ENCODE results near the gene LKAAEAR1.

LKAAEAR1 gene

GRCh38 chr20:64070244-64070993, 13.8 kb downstream of the LKAAEAR1 start:
- Histone ChIP-seq H3K4me1 (ENCODE audit: control insufficient read depth, insufficient read depth, low read length) (no peaks in the 10 kb centered on the region), H3K4me3 (ENCODE audit: low read length) (no peak overlapping the region), H3K27me3 (ENCODE audit: control insufficient read depth, insufficient read depth, low read length) (no peaks in the 10 kb centered on the region), H3K27ac (ENCODE audit: low read depth, low read length) (no peak overlapping the region), H3K36me3 (ENCODE audit: control insufficient read depth, insufficient read depth, low read length) (peaks cover 6% of the 10 kb centered on the region), H3K9ac (ENCODE audit: low read length) (no peak overlapping the region)

DNA sequence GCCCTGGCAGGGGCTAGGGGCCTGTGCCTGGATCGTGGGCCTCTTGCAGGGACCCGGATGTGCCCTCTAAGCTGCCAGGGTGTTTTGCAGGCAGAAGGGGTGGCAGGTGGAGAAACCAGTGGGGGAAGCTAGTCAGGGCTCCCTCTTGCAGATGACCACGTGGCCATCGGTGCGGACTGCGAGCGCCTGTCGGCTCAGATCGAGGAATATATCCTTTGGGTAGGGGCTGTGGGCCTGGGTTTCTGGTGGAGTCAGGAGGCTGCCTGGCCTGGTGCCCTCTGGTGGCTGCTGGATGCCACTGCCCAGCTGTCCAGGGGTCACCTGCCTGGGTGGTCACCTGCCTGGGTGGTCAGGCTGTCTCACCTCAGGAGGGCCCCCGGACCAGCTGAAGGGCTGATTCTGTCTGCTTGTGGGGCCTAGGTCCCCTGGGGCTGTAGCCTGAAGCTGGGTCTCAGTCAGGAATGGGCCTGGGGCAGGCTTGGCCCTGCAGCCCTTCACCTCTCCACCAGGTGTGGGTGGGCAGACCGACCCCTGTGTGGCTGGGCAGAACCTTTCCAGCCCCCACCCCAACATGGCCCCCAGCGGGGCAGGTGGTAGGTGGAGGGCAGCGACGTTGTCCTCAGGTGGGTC, 14.5 kb downstream of the LKAAEAR1 start:
- H3K4me1 ChIP-seq (ENCODE audit: control insufficient read depth, insufficient read depth, low read length) = no peaks in the 10 kb centered on the region
- H3K4me3 ChIP-seq (ENCODE audit: low read length) = no peak overlapping the region
- H3K27ac ChIP-seq (ENCODE audit: low read depth, low read length) = no peak overlapping the region
- peaks cover 6% of the 10 kb centered on the region for H3K36me3 ChIP-seq (ENCODE audit: control insufficient read depth, insufficient read depth, low read length)
- no peak overlapping the region for H3K9ac ChIP-seq (ENCODE audit: low read length)
- H3K27me3 ChIP-seq (ENCODE audit: control insufficient read depth, insufficient read depth, low read length) = no peaks in the 10 kb centered on the region

GRCh38 chr20:64069209-64069613, 15.0 kb downstream of the LKAAEAR1 start:
- no peak overlapping the region for H3K4me3 ChIP-seq (ENCODE audit: low read length)

DNA sequence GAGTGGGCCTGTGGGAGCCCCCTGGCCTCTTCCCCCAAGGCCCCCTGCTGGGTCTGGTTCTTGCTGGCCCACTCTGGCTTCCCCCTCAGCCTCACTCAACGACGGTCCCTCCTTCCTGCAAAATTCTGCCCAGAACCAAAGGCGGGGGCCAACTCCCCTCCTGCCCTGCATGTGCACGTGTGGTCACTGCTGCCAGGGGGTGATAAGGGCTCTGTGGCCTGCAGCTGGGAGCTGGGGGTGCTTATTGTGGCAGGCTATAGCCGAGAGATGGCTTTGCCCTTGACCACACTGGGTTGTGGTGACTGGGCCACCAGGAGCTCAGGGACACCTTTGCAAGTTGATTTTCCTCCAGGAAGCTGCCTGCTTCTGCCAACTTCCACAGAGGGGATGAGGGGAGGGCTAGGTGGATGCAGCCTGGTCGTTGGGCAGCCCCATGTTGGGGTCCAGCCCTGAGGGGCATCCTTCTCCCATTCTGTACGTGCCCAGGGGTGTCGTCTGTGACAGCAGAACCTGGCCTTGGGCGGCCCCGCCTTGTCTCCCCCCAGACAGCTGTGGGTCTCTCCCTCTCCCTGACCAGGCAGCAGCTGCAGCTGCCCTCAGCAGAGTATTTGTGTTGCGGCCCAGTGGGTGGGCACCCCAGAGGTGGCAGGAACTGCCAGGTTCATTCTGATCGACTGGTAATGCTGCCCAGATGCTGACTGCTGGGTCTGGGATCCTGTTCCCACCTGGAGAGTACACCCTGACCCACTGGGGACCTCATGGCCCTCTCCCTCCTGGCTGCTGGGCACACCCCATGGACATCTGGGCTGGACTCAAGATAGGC, 15.6 kb downstream of the LKAAEAR1 start:
- H3K9ac ChIP-seq (ENCODE audit: low read length) = no peak overlapping the region
- H3K4me1 ChIP-seq (ENCODE audit: control insufficient read depth, insufficient read depth, low read length) = peaks cover 8% of the 10 kb centered on the region
- H3K4me3 ChIP-seq (ENCODE audit: low read length) = no peak overlapping the region
- H3K27me3 ChIP-seq (ENCODE audit: control insufficient read depth, insufficient read depth, low read length) = no peaks in the 10 kb centered on the region
- H3K27ac ChIP-seq (ENCODE audit: low read depth, low read length) = no peak overlapping the region
- peaks cover 6% of the 10 kb centered on the region for H3K36me3 ChIP-seq (ENCODE audit: control insufficient read depth, insufficient read depth, low read length)

More at GRCh38 chr20:64069209-64069613, 15.0 kb downstream of the LKAAEAR1 start:
- Histone ChIP-seq H3K27me3 (ENCODE audit: control insufficient read depth, insufficient read depth, low read length) (no peaks in the 10 kb centered on the region), H3K36me3 (ENCODE audit: control insufficient read depth, insufficient read depth, low read length) (peaks cover 6% of the 10 kb centered on the region), H3K9ac (ENCODE audit: low read length) (no peak overlapping the region), H3K4me1 (ENCODE audit: control insufficient read depth, insufficient read depth, low read length) (peaks cover 3% of the 10 kb centered on the region), H3K27ac (ENCODE audit: low read depth, low read length) (no peak overlapping the region)

- Histone ChIP-seq H3K4me3 (ENCODE audit: low read length) (no peak overlapping the region), H3K9ac (ENCODE audit: low read length) (no peak overlapping the region), H3K27ac (ENCODE audit: low read depth, low read length) (no peak overlapping the region), H3K36me3 (ENCODE audit: control insufficient read depth, insufficient read depth, low read length) (peaks cover 6% of the 10 kb centered on the region), H3K4me1 (ENCODE audit: control insufficient read depth, insufficient read depth, low read length) (peaks cover 8% of the 10 kb centered on the region), H3K27me3 (ENCODE audit: control insufficient read depth, insufficient read depth, low read length) (no peaks in the 10 kb centered on the region)
Observed at GRCh38 chr20:64067733-64068307, 16.4 kb downstream of the LKAAEAR1 start.

DNA sequence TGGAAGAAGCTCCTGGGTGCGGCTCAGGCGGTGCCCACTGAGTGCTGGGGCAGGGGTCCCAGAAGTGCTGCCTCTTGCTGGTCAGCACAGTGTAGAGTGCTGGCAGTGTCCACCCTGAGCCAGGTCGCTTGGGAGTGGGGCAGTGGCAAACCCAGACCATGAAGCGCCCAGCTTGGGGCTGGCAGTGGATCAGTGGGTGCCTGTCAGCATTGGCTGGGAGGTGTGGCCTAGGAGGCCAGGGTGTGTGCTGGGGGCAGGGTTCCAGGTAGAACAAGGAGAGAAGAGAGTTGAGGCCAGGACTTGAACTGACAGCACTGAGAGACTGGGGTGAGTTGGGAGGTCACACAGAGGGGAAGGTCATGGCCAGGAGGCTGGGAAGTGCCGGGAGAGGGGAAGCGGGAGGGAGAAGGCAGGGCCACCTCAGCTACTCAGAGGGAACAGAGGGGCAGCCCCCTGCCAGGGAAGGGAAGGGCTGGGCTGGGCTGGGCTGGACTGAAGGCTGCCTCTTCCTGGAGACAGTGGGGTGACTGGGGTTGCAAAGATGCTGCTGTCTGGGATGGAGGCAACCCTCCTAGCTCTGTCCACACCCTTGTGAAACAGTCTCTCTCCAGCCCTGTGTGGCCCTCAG, 17.1 kb downstream of the LKAAEAR1 start:
- H3K4me3 ChIP-seq (ENCODE audit: low read length) = no peak overlapping the region
- no peak overlapping the region for H3K27ac ChIP-seq (ENCODE audit: low read depth, low read length)
- peaks cover under 1% of the 10 kb centered on the region for H3K36me3 ChIP-seq (ENCODE audit: control insufficient read depth, insufficient read depth, low read length)
- no peak overlapping the region for H3K9ac ChIP-seq (ENCODE audit: low read length)
- H3K27me3 ChIP-seq (ENCODE audit: control insufficient read depth, insufficient read depth, low read length) = no peaks in the 10 kb centered on the region
- peaks cover 12% of the 10 kb centered on the region for H3K4me1 ChIP-seq (ENCODE audit: control insufficient read depth, insufficient read depth, low read length)

GRCh38 chr20:64065974-64066343, 18.2 kb downstream of the LKAAEAR1 start:
- Histone ChIP-seq H3K27me3 (ENCODE audit: control insufficient read depth, insufficient read depth, low read length) (no peaks in the 10 kb centered on the region), H3K27ac (ENCODE audit: low read depth, low read length) (no peak overlapping the region), H3K4me1 (ENCODE audit: control insufficient read depth, insufficient read depth, low read length) (peaks cover 12% of the 10 kb centered on the region), H3K36me3 (ENCODE audit: control insufficient read depth, insufficient read depth, low read length) (no peaks in the 10 kb centered on the region), H3K4me3 (ENCODE audit: low read length) (no peak overlapping the region), H3K9ac (ENCODE audit: low read length) (no peak overlapping the region)

GRCh38 chr20:64065062-64065973, 18.9 kb downstream of the LKAAEAR1 start:
- no peak overlapping the region for H3K9ac ChIP-seq (ENCODE audit: low read length)

GRCh38 chr20:64064145-64064698, 20.0 kb downstream of the LKAAEAR1 start:
- Histone ChIP-seq H3K27me3 (ENCODE audit: control insufficient read depth, insufficient read depth, low read length) (no peaks in the 10 kb centered on the region), H3K9ac (ENCODE audit: low read length) (no peak overlapping the region), H3K27ac (ENCODE audit: low read depth, low read length) (no peak overlapping the region), H3K4me3 (ENCODE audit: low read length) (peak overlapping the region; percentile 76), H3K36me3 (ENCODE audit: control insufficient read depth, insufficient read depth, low read length) (no peaks in the 10 kb centered on the region), H3K4me1 (ENCODE audit: control insufficient read depth, insufficient read depth, low read length) (peaks cover 12% of the 10 kb centered on the region)

More at GRCh38 chr20:64065062-64065973, 18.9 kb downstream of the LKAAEAR1 start:
- Histone ChIP-seq H3K4me3 (ENCODE audit: low read length) (no peak overlapping the region), H3K27me3 (ENCODE audit: control insufficient read depth, insufficient read depth, low read length) (no peaks in the 10 kb centered on the region), H3K27ac (ENCODE audit: low read depth, low read length) (no peak overlapping the region), H3K4me1 (ENCODE audit: control insufficient read depth, insufficient read depth, low read length) (peaks cover 12% of the 10 kb centered on the region), H3K36me3 (ENCODE audit: control insufficient read depth, insufficient read depth, low read length) (no peaks in the 10 kb centered on the region)

DNA sequence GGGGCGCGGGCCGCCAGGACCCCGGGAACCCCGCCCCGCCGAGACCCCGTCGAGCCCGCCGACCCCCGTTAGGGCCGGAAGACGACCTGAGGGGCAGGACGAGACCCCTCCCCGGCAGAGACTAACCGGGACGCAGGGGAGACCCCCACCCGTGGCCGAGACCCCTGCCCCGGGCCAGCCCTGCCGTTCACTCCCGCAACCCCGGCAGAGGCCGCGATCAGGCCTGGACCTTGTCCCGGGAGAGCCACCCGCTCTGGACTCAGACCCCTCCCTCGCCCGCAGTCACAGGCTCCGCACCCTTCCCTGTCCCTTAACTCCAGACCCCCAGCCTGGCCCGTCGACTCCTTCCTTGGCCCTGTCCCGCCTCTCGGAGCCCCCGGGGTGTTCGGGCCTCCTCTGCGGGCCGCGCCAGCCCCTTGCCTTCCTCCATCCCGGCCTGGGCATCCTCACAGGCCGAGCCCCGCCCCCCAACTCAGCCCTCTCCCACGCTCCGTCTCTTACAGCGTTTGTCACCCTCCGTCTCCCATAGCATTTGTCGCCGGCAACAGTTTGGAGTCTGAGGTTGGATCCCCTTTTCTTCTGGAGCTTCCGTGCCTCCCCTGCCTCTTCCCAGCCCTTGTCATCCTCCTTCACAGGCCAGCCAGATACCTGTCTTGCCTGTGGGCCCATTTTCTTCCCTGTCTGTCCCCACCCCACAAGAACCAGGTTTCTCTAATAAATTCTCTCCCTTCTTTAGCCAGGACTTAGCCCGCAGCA, 20.6 kb downstream of the LKAAEAR1 start:
- peak overlapping the region; percentile 49 for H3K27ac ChIP-seq (ENCODE audit: low read depth, low read length)
- peak overlapping the region; percentile 76 for H3K4me3 ChIP-seq (ENCODE audit: low read length)
- no peaks in the 10 kb centered on the region for H3K36me3 ChIP-seq (ENCODE audit: control insufficient read depth, insufficient read depth, low read length)
- H3K9ac ChIP-seq (ENCODE audit: low read length) = peak overlapping the region; percentile 53
- peaks cover 12% of the 10 kb centered on the region for H3K4me1 ChIP-seq (ENCODE audit: control insufficient read depth, insufficient read depth, low read length)
- H3K27me3 ChIP-seq (ENCODE audit: control insufficient read depth, insufficient read depth, low read length) = no peaks in the 10 kb centered on the region
